Prostate gland (tissue), 2 donors: Measurements from ENCODE around the gene MTMR3.

Experiments
- CTCF ChIP-seq, 4 experiments: fragments of 200-600 bp in 2 of 4; fragments of 450-650 bp in 2 of 4; sonication (generic) in 2 of 4; IDR thresholded peaks; 1 replicate in 3 of 4; 2 replicates in 1 of 4; pipeline ENCODE4 v1.5.1; 2016 to 2019; ENCODE audit warnings: antibody characterized with exemption in 4 of 4, mild to moderate bottlenecking in 2 of 4, moderate library complexity in 2 of 4
- POLR2A ChIP-seq: fragments of 450-650 bp; IDR thresholded peaks from one replicate; pipeline ENCODE4 v1.6.1; 2016; ENCODE audit warnings: antibody characterized with exemption, mild to moderate bottlenecking
- POLR2AphosphoS5 ChIP-seq: sonication (generic); formaldehyde crosslinking; IDR thresholded peaks from one replicate; pipeline ENCODE4 v1.6.1; 2017; ENCODE audit warnings: antibody characterized with exemption

- no peak for TF ChIP-seq CTCF (IDR thresholded peaks at IDR 0.05)
- TF ChIP-seq POLR2AphosphoS5: no peak
- no peak for TF ChIP-seq POLR2A
Observed at GRCh38 chr22:30017375-30018223, 134.6 kb downstream of the MTMR3 start.
